NCI-H1436 (cell line): ENCODE data around the gene TFEB.

Experiments used
- DNase-seq: peaks from one replicate; lab custom pipeline; 2025; lab: John Stamatoyannopoulos, UW

TFEB gene

DNA sequence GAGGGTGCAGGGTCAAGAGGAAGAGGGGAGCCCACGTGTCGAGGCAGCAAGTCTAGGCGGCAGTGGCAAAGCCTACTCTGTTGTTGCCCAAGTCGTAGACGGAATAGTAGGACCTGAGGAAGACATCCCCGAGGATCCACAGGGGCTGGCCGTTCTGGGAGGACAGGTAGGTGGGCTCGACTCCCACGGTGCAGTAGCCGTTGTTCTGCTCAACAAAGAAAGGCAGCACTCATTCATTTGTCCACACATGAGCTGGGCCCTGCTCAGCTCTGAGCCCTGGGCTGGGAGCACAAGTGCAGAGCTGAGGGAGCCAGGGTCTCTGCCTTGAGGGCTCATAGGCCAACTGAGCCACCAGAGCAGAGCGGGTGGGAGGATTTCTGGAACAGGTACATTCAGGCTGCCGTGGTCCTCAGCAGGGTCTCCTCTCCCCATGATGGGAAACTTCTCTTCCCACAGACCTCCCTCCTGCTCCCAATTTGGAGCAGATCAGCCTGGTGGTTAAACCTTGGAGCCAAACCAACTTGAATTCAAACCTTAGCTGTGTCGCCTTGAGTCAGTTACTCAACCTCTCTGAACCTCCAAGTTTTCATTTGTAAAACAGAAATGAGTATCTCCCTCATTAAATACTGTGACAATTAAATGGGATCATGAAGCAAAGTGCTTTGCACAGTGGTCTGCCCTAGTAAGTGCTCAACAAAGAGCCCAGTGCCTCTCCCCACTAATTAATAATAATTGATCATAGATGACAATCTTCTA lies 1.6 kb upstream of the TFEB start:
- no peak for DNase-seq

DNA sequence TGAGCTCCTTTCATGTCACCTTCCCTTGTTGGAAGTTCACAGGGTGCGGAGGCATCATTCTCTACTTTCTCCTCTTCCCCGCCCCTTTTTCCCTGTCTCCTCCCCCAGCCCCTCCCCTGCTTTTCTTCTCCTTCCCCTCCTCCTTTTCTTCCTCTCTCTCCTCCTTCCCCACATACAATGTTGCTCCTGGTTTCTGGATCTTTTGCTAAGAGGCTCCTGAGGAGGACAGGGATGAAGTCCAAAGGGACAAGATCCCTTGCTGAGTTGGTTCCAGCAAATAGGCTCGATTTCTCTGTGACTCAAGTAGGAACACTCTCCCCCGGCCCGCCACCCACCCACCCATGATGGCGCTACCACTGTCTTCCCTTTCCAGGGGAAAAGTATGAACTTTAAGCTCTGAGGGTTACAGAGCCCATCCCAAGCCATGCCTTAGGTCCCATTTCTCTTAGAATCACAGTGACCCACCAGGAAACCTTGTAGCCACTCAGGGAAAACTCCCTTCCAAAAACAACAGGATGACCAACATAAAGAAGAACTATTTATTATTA lies 852 bp upstream of the TFEB start:
- no peak for DNase-seq

DNA sequence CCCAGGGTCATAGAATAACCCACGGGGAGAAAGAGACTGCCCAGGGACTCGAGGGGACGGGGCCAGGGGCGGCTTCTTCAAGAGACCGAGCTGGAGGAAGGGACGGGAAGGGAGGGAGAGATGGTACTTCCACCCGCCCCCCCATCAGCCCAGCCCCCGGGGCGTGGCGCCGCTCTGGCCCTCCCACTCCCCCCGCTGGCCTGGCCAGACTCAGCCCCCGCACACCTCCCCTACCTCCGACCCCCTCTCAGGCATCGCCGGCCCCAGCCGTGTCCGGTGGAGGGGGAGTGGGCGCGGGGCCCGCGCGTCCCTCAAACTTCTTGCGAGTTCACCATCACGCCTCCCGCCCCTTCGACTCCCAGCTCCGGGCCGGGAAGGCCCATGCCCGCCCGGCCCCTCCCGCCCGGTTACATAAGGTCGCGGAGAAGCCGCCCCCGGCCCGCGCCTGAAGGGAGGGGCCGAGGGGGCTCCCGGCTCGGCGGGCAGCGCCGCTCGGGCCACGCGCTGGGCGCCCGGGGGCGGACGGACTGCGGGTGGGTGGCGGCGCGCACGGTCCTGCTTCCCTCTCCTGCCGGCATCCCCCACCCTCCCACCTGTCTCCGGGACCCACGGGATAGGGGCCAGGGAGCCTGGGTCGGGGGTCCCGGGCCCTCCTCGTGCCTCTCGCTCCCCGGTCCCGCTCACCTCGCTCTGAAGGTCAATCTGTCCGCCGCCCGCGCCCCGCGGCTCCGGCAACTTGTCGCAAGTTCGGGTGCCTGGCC lies 562 bp downstream of the TFEB start:
- peak; percentile 38 for DNase-seq

DNA sequence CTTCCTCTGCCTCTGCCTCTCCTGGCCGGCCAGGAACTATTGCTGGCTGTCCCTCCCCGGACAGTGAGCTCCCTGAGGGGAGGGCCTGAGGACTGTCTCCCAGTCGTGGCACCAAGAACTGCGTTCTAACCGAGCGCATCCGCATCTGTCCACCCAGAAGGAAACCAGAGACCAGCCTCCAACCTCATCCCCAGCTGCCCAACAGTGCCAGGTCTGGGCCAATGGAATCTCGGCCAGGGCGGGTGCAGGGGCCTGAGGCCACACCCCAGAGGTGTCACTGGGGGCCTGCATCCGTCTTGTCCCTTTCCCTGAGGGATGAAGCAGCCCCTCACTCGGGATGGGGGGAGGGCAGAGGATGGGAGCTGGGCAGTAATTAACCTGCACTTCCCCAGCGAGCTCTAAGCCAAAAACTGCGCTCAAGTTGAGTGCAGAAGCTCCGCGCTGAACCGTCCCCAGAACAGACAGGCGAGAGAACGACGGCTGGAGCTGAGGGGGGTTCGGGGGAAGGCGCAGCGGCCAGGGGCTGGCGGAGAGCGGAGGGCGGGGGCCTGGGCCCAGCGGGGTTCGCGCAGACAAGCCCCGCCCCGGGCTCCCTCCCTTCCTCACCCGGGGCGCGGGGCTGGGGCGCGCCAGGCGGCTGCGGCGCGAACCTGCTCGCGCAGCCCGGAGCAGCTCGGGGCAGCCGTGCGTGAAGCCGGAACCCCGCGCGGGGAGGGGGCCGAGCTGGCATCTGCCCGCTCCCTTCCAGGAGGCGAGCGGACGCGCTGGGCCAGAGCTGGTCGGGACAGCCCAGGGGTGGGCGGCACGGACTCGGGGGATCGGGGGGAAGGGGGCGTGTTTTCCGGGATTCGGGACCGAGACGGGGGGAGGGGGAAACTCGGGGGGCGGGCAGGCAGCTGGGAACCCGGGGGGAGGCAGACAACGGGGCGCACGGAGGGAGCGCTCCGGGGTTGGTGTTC lies 1.4 kb downstream of the TFEB start:
- peak; percentile 44 for DNase-seq

DNA sequence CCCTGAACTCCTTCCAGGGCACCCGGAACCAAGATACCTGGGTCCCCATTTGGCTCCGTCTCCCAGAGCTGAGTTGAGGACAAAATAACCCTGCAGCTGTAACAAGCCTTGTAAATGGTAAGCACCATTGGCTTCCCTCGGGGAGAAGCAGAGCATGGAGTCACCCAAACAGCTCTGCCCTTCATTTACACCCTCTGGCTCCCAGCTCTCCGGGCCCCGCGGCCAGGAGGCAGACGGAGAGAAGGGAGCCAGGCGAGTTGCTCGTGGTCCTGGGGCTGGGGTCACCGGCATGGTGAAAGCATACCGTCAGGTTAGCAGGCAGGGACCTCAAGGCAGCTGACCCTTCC lies 2.1 kb downstream of the TFEB start:
- no peak for DNase-seq

- no peak for DNase-seq
Observed at GRCh38 chr6:41732591-41733359, 2.6 kb downstream of the TFEB start.

DNA sequence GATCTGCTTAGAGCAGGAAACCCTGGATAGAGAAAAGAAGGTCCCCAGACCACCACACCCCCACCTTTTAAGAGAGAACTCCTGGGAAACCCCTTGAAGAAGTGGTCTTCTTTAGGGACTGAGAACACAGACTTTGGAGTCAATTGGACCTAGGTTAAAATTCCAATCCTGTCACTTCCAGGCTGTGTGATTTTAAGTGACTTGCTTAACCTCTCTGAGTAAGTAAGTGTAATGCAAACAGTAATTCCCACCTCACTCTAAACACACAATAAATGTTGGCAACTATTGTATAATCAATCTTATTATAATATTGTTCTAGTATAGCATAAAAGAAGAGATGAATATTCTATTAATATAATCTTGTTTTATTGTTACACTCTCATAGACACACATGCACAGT lies 3.3 kb downstream of the TFEB start:
- DNase-seq, result no peak

DNA sequence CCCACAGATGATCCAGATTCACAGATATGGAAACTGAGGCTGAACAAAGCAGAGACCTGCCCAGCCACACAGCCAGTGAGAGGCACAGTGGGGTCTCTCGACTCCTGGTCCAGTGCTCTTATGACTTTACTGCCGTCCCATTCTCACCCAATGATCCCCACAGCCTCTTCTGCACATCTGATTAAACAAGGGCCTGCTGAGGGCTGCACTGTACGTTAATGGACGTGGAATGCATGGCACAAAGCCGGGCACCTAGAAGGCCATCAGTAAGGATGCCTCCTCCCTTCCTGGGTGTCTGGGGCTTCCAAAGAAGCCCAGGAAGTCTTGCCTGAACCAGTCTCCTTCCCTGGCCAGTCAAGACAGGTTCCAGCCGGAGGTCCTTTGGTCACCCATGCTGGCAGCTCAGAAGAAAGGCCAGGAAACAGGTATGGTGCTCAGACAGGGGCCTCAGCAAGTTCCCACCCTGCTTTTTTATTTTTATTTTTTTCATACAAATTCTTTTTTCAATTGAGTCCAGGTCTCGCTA lies 3.8 kb downstream of the TFEB start:
- no peak for DNase-seq

- no peak for DNase-seq
Observed at GRCh38 chr6:41730531-41731436, 4.6 kb downstream of the TFEB start.

DNA sequence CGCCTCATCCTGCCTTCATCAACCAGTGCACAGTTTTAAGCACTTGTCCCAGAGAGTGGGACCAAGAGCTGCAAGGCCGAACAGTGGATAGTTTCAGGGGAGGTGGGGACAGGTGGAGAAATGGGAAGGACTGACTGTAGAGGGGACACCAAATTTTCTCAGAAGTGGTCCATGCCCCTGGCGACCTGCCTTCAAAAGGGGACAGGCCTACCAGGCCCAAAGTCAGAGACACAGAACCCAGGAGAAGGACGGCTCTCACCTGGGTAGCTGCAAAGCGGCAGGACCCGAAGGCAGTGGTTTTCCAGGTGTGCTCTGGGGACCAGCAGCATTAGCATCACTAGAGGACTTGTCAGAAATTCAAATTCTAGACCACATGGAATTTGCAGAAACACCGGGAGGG lies 5.8 kb downstream of the TFEB start:
- no peak for DNase-seq

- DNase-seq, result no peak
Observed at GRCh38 chr6:41728954-41729353, 6.5 kb downstream of the TFEB start.

- DNase-seq, result no peak
Observed at GRCh38 chr6:41728073-41728936, 7.1 kb downstream of the TFEB start.

- no peak for DNase-seq
Observed at GRCh38 chr6:41727705-41728072, 7.7 kb downstream of the TFEB start.

GRCh38 chr6:41726876-41727275 lies 8.5 kb downstream of the TFEB start:
- DNase-seq, result no peak

- DNase-seq, result no peak
Observed at GRCh38 chr6:41724586-41725501, 10.6 kb downstream of the TFEB start.

- no peak for DNase-seq
Observed at GRCh38 chr6:41724228-41724580, 11.2 kb downstream of the TFEB start.

DNA sequence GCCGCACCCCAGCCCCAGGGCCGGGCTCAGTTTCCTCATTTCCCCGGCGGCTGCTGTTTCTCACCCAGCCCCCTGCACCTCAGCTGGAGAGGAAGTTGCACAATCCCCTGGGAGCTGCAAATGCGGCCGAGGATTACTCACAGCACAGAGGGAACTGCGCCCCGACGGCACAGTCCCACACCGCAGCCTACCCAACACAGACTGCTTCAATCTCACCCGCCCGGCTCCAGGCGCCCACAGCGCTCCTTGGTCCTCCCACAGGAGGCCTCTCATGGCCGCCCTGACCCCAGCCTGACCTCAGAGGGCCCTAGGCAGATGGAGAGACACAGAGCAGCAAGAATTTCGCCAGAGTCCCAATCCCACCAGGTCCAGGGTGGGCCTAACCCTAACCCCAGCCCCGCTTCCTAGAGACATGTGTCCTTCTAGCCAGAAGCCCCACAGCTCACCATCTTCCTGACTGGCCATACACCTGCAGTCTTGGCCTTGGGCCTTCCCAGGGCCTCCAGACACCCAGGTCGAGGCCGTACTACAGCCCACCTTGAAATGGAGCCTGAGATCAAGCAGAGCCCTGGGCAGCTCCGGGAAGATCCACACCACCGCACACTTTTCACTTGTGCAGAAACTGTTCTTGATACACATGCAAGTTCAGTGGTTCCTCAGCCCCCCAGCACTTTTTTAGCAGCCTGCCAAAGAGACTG lies 11.7 kb downstream of the TFEB start:
- peak; percentile 85 for DNase-seq
